Body of pancreas (tissue), 4 donors: Measurements from ENCODE around the gene EYA2.

Source experiments
- POLR2A ChIP-seq, 3 donors: fragments of 450-650 bp; IDR thresholded peaks; one replicate each; pipeline ENCODE4 v1.6.1; 2016; ENCODE audit warnings: antibody characterized with exemption in 3 of 3, mild to moderate bottlenecking in 2 of 3
- TF ChIP-seq, protein P1 (sequence below), 7 experiments: fragments of 450-650 bp in 4 of 7; fragments of 200-600 bp in 3 of 7; sonication (generic) in 3 of 7; IDR thresholded peaks; one replicate each; pipeline ENCODE4 v1.5.1; 2016 to 2019; ENCODE audit warnings: antibody characterized with exemption in 7 of 7

DNA sequence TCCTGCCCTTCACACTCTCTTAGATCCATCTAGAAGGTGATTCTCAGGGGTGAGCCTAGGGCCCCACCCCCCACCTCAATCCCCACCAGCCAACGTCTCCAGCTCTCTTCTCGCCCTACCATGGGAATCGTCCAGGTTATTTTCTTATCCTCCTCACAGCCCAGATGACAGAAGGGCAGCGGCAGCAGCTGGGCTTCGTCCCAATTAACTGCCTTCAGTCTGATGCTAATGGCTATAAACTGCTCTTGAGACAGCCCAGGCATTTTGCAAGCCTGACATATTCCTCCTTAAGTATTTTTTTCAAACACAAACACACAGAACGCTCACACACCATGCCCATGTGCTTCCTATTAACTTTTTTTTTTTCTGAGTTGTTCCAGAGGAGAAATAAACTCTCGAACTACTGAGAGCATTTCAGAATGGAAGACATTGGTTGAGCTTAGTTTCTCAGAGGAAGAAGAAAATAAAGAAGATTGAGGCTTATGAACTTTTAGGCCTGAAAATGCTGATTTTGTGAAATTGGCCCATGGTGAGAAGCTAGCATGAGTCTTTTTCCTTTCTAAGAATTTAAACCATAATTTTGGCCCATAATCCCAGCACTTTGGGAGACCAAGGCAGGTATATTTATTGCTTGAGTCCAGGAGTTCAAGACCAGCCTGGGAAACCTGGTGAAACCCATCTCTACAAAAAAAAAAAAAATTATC, 124.6 kb downstream of the EYA2 start:
- TF ChIP-seq, protein P1, sequence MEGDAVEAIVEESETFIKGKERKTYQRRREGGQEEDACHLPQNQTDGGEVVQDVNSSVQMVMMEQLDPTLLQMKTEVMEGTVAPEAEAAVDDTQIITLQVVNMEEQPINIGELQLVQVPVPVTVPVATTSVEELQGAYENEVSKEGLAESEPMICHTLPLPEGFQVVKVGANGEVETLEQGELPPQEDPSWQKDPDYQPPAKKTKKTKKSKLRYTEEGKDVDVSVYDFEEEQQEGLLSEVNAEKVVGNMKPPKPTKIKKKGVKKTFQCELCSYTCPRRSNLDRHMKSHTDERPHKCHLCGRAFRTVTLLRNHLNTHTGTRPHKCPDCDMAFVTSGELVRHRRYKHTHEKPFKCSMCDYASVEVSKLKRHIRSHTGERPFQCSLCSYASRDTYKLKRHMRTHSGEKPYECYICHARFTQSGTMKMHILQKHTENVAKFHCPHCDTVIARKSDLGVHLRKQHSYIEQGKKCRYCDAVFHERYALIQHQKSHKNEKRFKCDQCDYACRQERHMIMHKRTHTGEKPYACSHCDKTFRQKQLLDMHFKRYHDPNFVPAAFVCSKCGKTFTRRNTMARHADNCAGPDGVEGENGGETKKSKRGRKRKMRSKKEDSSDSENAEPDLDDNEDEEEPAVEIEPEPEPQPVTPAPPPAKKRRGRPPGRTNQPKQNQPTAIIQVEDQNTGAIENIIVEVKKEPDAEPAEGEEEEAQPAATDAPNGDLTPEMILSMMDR (IDR thresholded peaks at IDR 0.05) = no peak
- no peak for TF ChIP-seq POLR2A (IDR thresholded peaks at IDR 0.05)
